Keratinocyte (primary cell): ENCODE results near the gene GGCX. TPM values are rescaled to one million over a fixed set of nuclear protein-coding genes. Genes with fewer than 3 reads are reported as not detected.

Source experiments
- DNase-seq: peaks from one replicate; pipeline ENCODE4 v3.0.0-alpha.2; 2011; ENCODE audit warnings: low read depth, missing footprints, low spot score
- FAIRE-seq: peaks from 2 replicates; lab custom pipeline; 2011; peaks lifted over from hg19 to GRCh38; lab: Jason Lieb, UNC
- H2AFZ ChIP-seq: 2 replicates; pipeline ENCODE4 v1.6.0; 2012; ENCODE audit warnings: low read length, control low read depth, inconsistent platforms; ENCODE audit not compliant: control insufficient read depth
- H3K27ac ChIP-seq: 2 replicates; pipeline ENCODE4 v1.5.1; 2011; ENCODE audit warnings: low read length; ENCODE audit not compliant: control insufficient read depth, insufficient read depth
- H3K27me3 ChIP-seq: 3 replicates; pipeline ENCODE4 v1.6.0; 2011; ENCODE audit warnings: low read length; ENCODE audit not compliant: control insufficient read depth, insufficient read depth; ENCODE audit errors: extremely low read depth
- H3K36me3 ChIP-seq, 2 experiments: 2 replicates in 1 of 2; 3 replicates in 1 of 2; pipeline ENCODE4 v1.5.1; 2011; ENCODE audit warnings: low read length in 2 of 2, mild to moderate bottlenecking in 1 of 2; ENCODE audit not compliant: control insufficient read depth in 2 of 2, insufficient read depth in 2 of 2; ENCODE audit errors: extremely low read depth in 1 of 2
- H3K4me1 ChIP-seq: 3 replicates; pipeline ENCODE4 v1.5.1; 2011; ENCODE audit warnings: low read length; ENCODE audit not compliant: control insufficient read depth, insufficient read depth; ENCODE audit errors: extremely low read depth
- H3K4me2 ChIP-seq: 3 replicates; pipeline ENCODE4 v1.6.0; 2011; ENCODE audit warnings: low read depth, low read length; ENCODE audit not compliant: control insufficient read depth, insufficient read depth; ENCODE audit errors: extremely low read depth
- H3K4me3 ChIP-seq, 3 experiments: fragments of 200-600 bp in 1 of 3; sonication (generic) in 1 of 3; 2 replicates in 2 of 3; 3 replicates in 1 of 3; pipeline ENCODE4 v1.5.1; 2011 to 2016; ENCODE audit warnings: low read length in 3 of 3, mild to moderate bottlenecking in 3 of 3, control low read depth in 2 of 3, inconsistent platforms in 1 of 3, low read depth in 1 of 3, mixed read lengths in 1 of 3, mixed run types in 1 of 3, moderate library complexity in 1 of 3; ENCODE audit not compliant: control insufficient read depth in 2 of 3, insufficient read depth in 2 of 3; ENCODE audit errors: extremely low read depth in 1 of 3
- H3K79me2 ChIP-seq: 2 replicates; pipeline ENCODE4 v1.6.0; 2012; ENCODE audit warnings: low read length; ENCODE audit not compliant: control insufficient read depth, insufficient read depth
- H3K9ac ChIP-seq: 3 replicates; pipeline ENCODE4 v1.6.0; 2011; ENCODE audit warnings: low read length; ENCODE audit not compliant: control insufficient read depth, insufficient read depth; ENCODE audit errors: extremely low read depth
- H3K9me1 ChIP-seq: 3 replicates; pipeline ENCODE4 v1.6.0; 2011; ENCODE audit warnings: low read length; ENCODE audit not compliant: control insufficient read depth, insufficient read depth; ENCODE audit errors: extremely low read depth
- H3K9me3 ChIP-seq: 2 replicates; pipeline ENCODE4 v1.5.1; 2012; ENCODE audit warnings: low read depth, low read length; ENCODE audit not compliant: control insufficient read depth
- H4K20me1 ChIP-seq: 3 replicates; pipeline ENCODE4 v1.6.0; 2011; ENCODE audit warnings: low read length; ENCODE audit not compliant: control insufficient read depth, insufficient read depth; ENCODE audit errors: extremely low read depth
- EZH2 ChIP-seq: IDR thresholded peaks from one replicate; pipeline ENCODE4 v1.6.1; 2012; ENCODE audit warnings: inconsistent platforms, mild to moderate bottlenecking, low read length, moderate library complexity
- dilution Hi-C: fragments of 300-500 bp; cut with MboI; formaldehyde crosslinking; loops from one replicate; pipeline ENCODE4 v1.7.0; 2020; ENCODE audit warnings: low sequenced_read_pairs; ENCODE audit not compliant: extremely low pct_ligation_motif_present
- polyA plus RNA-seq, 5 experiments: library from polyadenylated mRNA; depleted of rRNA in 3 of 5; stranded (reverse) in 3 of 5; stranded (forward) in 1 of 5; unstranded in 1 of 5; fragments of >200 nt; gene quantifications; 1 replicate in 1 of 5; 2 replicates in 3 of 5; 3 replicates in 1 of 5; pipeline versions ENCODE4 v1.2.1 to v1.2.3, GENCODE V29; 2011 to 2012; ENCODE audit warnings: missing spikeins in 2 of 5, low read depth in 1 of 5, low replicate concordance in 1 of 5
- TF ChIP-seq, protein P1 (sequence below), 3 experiments: IDR thresholded peaks in 1 of 3; conservative IDR thresholded peaks in 1 of 3; optimal IDR thresholded peaks in 1 of 3; 2 replicates in 2 of 3; 3 replicates in 1 of 3; pipeline versions ENCODE3 to v1.5.1; 2011; ENCODE audit warnings: low read length in 3 of 3, mild to moderate bottlenecking in 3 of 3, moderate library complexity in 2 of 3, control low read depth in 1 of 3, inconsistent platforms in 1 of 3; ENCODE audit not compliant: insufficient read depth in 2 of 3; ENCODE audit errors: extremely low read depth in 1 of 3

GGCX gene
- polyA plus RNA-seq, 1 donor (not counting 4 experiments of a cell fraction or from before 2014, with no cell fraction given) = 34.3 TPM

DNA sequence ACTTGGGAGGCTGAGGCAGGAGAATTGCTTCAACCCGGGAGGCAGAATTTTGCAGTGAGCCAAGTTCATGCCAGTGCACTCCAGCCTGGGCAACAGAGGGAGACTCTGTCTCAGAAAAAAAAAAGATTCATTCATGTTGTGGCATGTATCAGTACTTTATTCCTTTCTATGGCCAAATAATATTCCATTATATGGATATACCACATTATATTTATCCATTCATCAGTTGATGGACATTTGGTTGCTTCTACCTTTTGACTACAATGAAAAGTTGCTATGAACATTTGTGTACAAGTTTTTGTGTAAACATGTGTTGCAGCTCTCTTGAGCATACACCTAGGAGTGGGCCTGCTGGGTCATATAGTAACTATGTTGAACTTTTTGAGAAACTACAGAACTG, 31.5 kb downstream of the GGCX start:
- Histone ChIP-seq H3K4me1 (peaks cover 2% of the 10 kb centered on the region), H2AFZ (no peak overlapping the region), H3K9me3 (no peaks in the 10 kb centered on the region), H3K27ac (no peak overlapping the region), H3K4me2 (no peak overlapping the region), H3K36me3 (no peaks in the 10 kb centered on the region), H3K27me3 (no peaks in the 10 kb centered on the region), H3K79me2 (no peaks in the 10 kb centered on the region), H4K20me1 (no peaks in the 10 kb centered on the region), H3K4me3 (no peak overlapping the region), H3K9me1 (no peaks in the 10 kb centered on the region), H3K9ac (no peak overlapping the region)
- DNase-seq (no peak), FAIRE-seq (no peak)
- TF ChIP-seq, protein P1, sequence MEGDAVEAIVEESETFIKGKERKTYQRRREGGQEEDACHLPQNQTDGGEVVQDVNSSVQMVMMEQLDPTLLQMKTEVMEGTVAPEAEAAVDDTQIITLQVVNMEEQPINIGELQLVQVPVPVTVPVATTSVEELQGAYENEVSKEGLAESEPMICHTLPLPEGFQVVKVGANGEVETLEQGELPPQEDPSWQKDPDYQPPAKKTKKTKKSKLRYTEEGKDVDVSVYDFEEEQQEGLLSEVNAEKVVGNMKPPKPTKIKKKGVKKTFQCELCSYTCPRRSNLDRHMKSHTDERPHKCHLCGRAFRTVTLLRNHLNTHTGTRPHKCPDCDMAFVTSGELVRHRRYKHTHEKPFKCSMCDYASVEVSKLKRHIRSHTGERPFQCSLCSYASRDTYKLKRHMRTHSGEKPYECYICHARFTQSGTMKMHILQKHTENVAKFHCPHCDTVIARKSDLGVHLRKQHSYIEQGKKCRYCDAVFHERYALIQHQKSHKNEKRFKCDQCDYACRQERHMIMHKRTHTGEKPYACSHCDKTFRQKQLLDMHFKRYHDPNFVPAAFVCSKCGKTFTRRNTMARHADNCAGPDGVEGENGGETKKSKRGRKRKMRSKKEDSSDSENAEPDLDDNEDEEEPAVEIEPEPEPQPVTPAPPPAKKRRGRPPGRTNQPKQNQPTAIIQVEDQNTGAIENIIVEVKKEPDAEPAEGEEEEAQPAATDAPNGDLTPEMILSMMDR (optimal IDR thresholded peaks at IDR 0.05 in 1 of 3, IDR thresholded peaks at IDR 0.05 in 1 of 3, conservative IDR thresholded peaks at IDR 0.05 in 1 of 3; ENCODE audit: extremely low read depth in 1 of 3, insufficient read depth in 2 of 3, low read length in 3 of 3) = no peak
- no peak for TF ChIP-seq EZH2
- dilution Hi-C loops = no loop called here

DNA sequence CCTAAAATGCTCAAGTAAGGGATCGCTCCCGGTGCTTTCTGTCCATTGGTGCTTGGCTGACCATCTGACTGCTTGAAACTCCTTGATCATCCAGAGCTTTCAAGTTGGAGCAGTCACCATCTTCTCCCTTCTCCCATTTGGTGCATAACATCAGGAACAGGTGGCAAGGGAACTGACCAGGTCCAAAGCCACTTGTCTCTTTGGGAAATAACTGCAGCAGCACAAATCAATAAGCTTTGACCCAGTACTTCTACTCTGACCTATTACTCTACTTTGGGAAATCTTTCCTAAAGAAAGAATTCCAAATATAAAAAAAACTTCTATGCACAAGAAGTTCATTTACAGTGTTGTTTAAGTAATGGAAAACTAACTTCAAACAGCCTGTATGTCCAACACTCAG, 32.9 kb downstream of the GGCX start:
- dilution Hi-C loops = no loop called here
- DNase-seq = no peak
- no peaks in the 10 kb centered on the region for H3K9me3 ChIP-seq
- H3K36me3 ChIP-seq = no peaks in the 10 kb centered on the region
- no peaks in the 10 kb centered on the region for H3K4me1 ChIP-seq
- no peak overlapping the region for H3K4me2 ChIP-seq
- H3K27ac ChIP-seq = no peak overlapping the region
- FAIRE-seq = no peak
- no peaks in the 10 kb centered on the region for H3K27me3 ChIP-seq
- H3K9ac ChIP-seq = no peak overlapping the region
- H3K9me1 ChIP-seq = no peaks in the 10 kb centered on the region
- H3K4me3 ChIP-seq = no peak overlapping the region
- no peak for TF ChIP-seq EZH2
- TF ChIP-seq, protein P1 (optimal IDR thresholded peaks at IDR 0.05 in 1 of 3, IDR thresholded peaks at IDR 0.05 in 1 of 3, conservative IDR thresholded peaks at IDR 0.05 in 1 of 3; ENCODE audit: extremely low read depth in 1 of 3, insufficient read depth in 2 of 3, low read length in 3 of 3) = no peak
- no peaks in the 10 kb centered on the region for H3K79me2 ChIP-seq
- no peak overlapping the region for H2AFZ ChIP-seq
- no peaks in the 10 kb centered on the region for H4K20me1 ChIP-seq
